A549 (cell line): ENCODE results near the gene ARID5B. TPM values are rescaled to one million over a fixed set of nuclear protein-coding genes. Genes with fewer than 3 reads are reported as not detected.
A peak's percentile ranks its signal among the peaks of the same experiment; 100 is the strongest.
"Not testable (repeated sequence)": the region's sequence is repeated elsewhere in the genome, so short reads cannot be mapped to it uniquely, and the experiment has no call there.

Source experiments
- ATAC-seq, 2 experiments: fragments of 200-7000 bp in 1 of 2; fragments of >200 bp in 1 of 2; cut with Nextera tagmentation in 1 of 2; cut with Tn5 transposase in 1 of 2; 3 replicates each; pipeline versions ENCODE4 v1.8.0 to v1.9.1; 2018 to 2020; ENCODE audit warnings: mild to moderate bottlenecking in 1 of 2, moderate library complexity in 1 of 2
- CTCF ChIA-PET: fragments of 300-600 bp; sonication (Branson Sonifier 250); formaldehyde crosslinking; extraction: SDS; loops from one replicate; lab custom pipeline; 2021; ENCODE audit warnings: antibody characterized with exemption, inconsistent platforms; lab: Yijun Ruan, JAX
- POLR2A ChIA-PET: fragments of 350-600 bp; formaldehyde crosslinking; extraction: SDS; loops from one replicate; lab custom pipeline; 2021; ENCODE audit warnings: antibody characterized with exemption, inconsistent platforms; lab: Yijun Ruan, JAX
- DNase-seq, 2 experiments: peaks; one replicate each; pipeline versions ENCODE4 v3.0.0 to v3.0.0-alpha.2; 2011 to 2016; ENCODE audit warnings: low read depth in 1 of 2, low spot score in 1 of 2
- FAIRE-seq: peaks from 2 replicates; lab custom pipeline; 2011; peaks lifted over from hg19 to GRCh38; lab: Jason Lieb, UNC
- H3K27ac ChIP-seq, 2 experiments: fragments of >200 bp; sonication (Bioruptor Twin); formaldehyde crosslinking; 3 replicates each; pipeline ENCODE4 v1.5.1; 2016 to 2017
- H3K4me1 ChIP-seq: fragments of >200 bp; sonication (Bioruptor Twin); formaldehyde crosslinking; 3 replicates; pipeline ENCODE4 v1.6.1; 2016
- H3K4me2 ChIP-seq: fragments of >200 bp; sonication (Bioruptor Twin); formaldehyde crosslinking; 3 replicates; pipeline ENCODE4 v1.6.1; 2016
- H3K4me3 ChIP-seq: fragments of >200 bp; sonication (Bioruptor Twin); formaldehyde crosslinking; 3 replicates; pipeline ENCODE4 v1.5.1; 2016
- H3K9me3 ChIP-seq: fragments of >200 bp; sonication (Bioruptor Twin); formaldehyde crosslinking; 3 replicates; pipeline ENCODE4 v1.6.1; 2016
- ATOH8 ChIP-seq: fragments of 250-450 bp; sonication (Bioruptor Pico); IDR thresholded peaks from 2 replicates; pipeline ENCODE4 v1.5.0; 2020; ENCODE audit warnings: low read depth, mild to moderate bottlenecking, moderate library complexity
- BHLHE40 ChIP-seq: IDR thresholded peaks from 2 replicates; pipeline ENCODE4 v1.6.1; 2012; ENCODE audit warnings: low read depth, low read length, inconsistent platforms
- CBX2 ChIP-seq: fragments of 200-600 bp; sonication (generic); IDR thresholded peaks from 2 replicates; pipeline ENCODE4 v1.6.1; 2016; ENCODE audit warnings: low read depth, mild to moderate bottlenecking, borderline replicate concordance
- CBX8 ChIP-seq: fragments of 200-600 bp; sonication (generic); IDR thresholded peaks from 2 replicates; pipeline ENCODE4 v1.6.1; 2016
- CHD2 ChIP-seq: fragments of 150-350 bp; IDR thresholded peaks from 2 replicates; pipeline ENCODE4 v1.6.1; 2014; ENCODE audit warnings: low read length; ENCODE audit not compliant: partially characterized antibody
- CHD4 ChIP-seq: fragments of 200-600 bp; sonication (generic); IDR thresholded peaks from 2 replicates; pipeline ENCODE4 v1.6.1; 2016; ENCODE audit warnings: antibody characterized with exemption, mild to moderate bottlenecking, borderline replicate concordance
- EP300 ChIP-seq, 2 experiments: fragments of >200 bp; sonication (Bioruptor Twin); formaldehyde crosslinking; IDR thresholded peaks; 2 replicates in 1 of 2; 3 replicates in 1 of 2; pipeline ENCODE4 v1.6.1; 2016 to 2017
- GATA3 ChIP-seq: IDR thresholded peaks from 2 replicates; pipeline ENCODE4 v1.6.1; 2012; ENCODE audit warnings: borderline replicate concordance
- KDM5A ChIP-seq: fragments of 200-600 bp; sonication (generic); IDR thresholded peaks from 2 replicates; pipeline ENCODE4 v1.6.1; 2016; ENCODE audit warnings: antibody characterized with exemption, mild to moderate bottlenecking
- MAFK ChIP-seq: fragments of 450-650 bp; IDR thresholded peaks from 2 replicates; pipeline ENCODE4 v1.6.1; 2014; ENCODE audit not compliant: partially characterized antibody
- MAZ ChIP-seq: fragments of 150-350 bp; IDR thresholded peaks from 2 replicates; pipeline ENCODE4 v1.6.1; 2014; ENCODE audit warnings: antibody characterized with exemption, low read depth, low read length, borderline replicate concordance
- MYC ChIP-seq: IDR thresholded peaks from 2 replicates; pipeline ENCODE4 v1.6.1; 2012; ENCODE audit warnings: mild to moderate bottlenecking, inconsistent platforms, low read length, improper control_type of control experiment, borderline replicate concordance
- NFE2L2 ChIP-seq: fragments of 150-350 bp; conservative IDR thresholded peaks from 2 replicates; pipeline ENCODE4 v1.6.1; 2014; ENCODE audit warnings: low read length
- PHF8 ChIP-seq: fragments of 200-600 bp; sonication (generic); IDR thresholded peaks from 2 replicates; pipeline ENCODE4 v1.6.1; 2016; ENCODE audit warnings: low read depth, mild to moderate bottlenecking, antibody characterized with exemption, moderate library complexity, borderline replicate concordance
- POLR2A ChIP-seq: IDR thresholded peaks from 2 replicates; pipeline ENCODE4 v1.6.1; 2012; ENCODE audit warnings: mild to moderate bottlenecking, low read length
- RAD21 ChIP-seq, 2 experiments: fragments of >200 bp in 1 of 2; sonication (Bioruptor Twin) in 1 of 2; formaldehyde crosslinking in 1 of 2; IDR thresholded peaks in 1 of 2; conservative IDR thresholded peaks in 1 of 2; 2 replicates in 1 of 2; 3 replicates in 1 of 2; pipeline ENCODE4 v1.6.1; 2012 to 2018; ENCODE audit warnings: inconsistent platforms in 1 of 2
- REST ChIP-seq: fragments of 200-600 bp; sonication (generic); IDR thresholded peaks from 2 replicates; pipeline ENCODE4 v1.6.1; 2016; ENCODE audit warnings: antibody characterized with exemption, mild to moderate bottlenecking, moderate library complexity
- RNF2 ChIP-seq: fragments of 200-600 bp; sonication (generic); IDR thresholded peaks from 2 replicates; pipeline ENCODE4 v1.6.1; 2016; ENCODE audit warnings: low read depth, mild to moderate bottlenecking, antibody characterized with exemption, moderate library complexity, borderline replicate concordance
- SMC3 ChIP-seq: fragments of >200 bp; sonication (Bioruptor Twin); formaldehyde crosslinking; IDR thresholded peaks from 3 replicates; pipeline ENCODE4 v1.6.1; 2018; ENCODE audit warnings: inconsistent platforms
- ZC3H11A ChIP-seq: fragments of 450-650 bp; IDR thresholded peaks from 2 replicates; pipeline ENCODE4 v1.6.1; 2014; ENCODE audit warnings: antibody characterized with exemption, mild to moderate bottlenecking
- WGBS: methylation state at CpG from one replicate; pipeline ENCODE4 v1.1.6; 2017; ENCODE audit errors: missing lambda C conversion rate; 5-methylcytosine and 5-hydroxymethylcytosine counted together
- polyA plus RNA-seq, 4 experiments: library from polyadenylated mRNA; depleted of rRNA in 3 of 4; stranded (reverse); fragments of >200 nt; fragmentation: RNase III in 1 of 4; extraction: RNeasy Plus Mini Kit Qiagen cat#74134 plus additional on column Dnase treatment in 1 of 4; gene quantifications; 2 replicates in 3 of 4; 3 replicates in 1 of 4; pipeline ENCODE4 v1.2.3, GENCODE V29; 2011 to 2017
- TF ChIP-seq, protein P1 (sequence below): IDR thresholded peaks from 2 replicates; pipeline ENCODE4 v1.6.1; 2012; ENCODE audit warnings: low read depth, borderline replicate concordance
- TF ChIP-seq, protein P2 (sequence below): fragments of >200 bp; sonication (Bioruptor Twin); formaldehyde crosslinking; IDR thresholded peaks from 3 replicates; pipeline ENCODE4 v1.6.1; 2016

Gene ARID5B
- polyA plus RNA-seq, 2 of the 4 experiments (the other 2 are of a cell fraction) = 0.75 to 1.6 TPM

DNA sequence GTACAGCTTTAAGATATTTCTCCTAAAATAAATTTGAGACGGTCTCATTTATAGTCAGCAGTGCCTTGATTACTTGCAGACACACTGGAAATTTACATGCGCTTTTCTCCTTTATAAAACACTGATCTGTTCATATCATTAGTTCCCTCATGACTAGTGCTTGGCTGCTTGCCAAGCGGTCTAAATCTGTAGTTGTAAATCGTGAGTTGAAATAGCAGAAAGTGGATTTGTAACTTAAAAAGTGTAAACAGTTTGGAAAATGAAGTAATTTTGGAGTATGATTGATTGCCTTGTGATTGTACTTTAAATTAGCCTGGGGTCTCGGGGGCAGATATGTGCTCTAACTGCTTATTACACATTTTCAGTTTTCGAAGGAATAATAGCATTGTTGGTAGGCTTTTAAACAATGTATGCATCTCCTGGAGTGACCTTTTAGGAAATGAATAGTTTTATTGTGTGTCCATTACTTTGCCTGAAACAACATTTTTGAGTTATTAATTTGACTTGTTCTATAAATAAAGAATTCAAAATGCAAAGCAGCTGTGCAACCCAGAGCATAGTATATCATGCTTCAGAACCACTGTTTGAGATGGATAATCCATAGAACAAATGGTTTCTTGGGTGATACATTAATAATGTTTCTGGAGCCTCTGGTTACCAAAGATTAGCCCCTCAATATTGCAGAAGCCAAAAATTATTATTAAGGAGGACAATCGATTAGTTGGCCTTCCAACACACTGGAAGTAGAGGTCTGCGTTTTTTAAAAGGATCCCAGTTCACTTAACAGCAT, 73.3 kb downstream of the ARID5B start:
- Histone ChIP-seq H3K4me2 (peak overlapping the region; percentile 44), H3K4me1 (peaks cover 24% of the 10 kb centered on the region), H3K27ac (no peak overlapping the region), H3K9me3 (no peaks in the 10 kb centered on the region), H3K4me3 (no peak overlapping the region)
- no peak for TF ChIP-seq REST
- TF ChIP-seq BHLHE40 = no peak
- TF ChIP-seq ZC3H11A = no peak
- TF ChIP-seq GATA3 = no peak
- TF ChIP-seq MAFK = no peak
- no peak for TF ChIP-seq MYC
- TF ChIP-seq CHD4 = no peak
- TF ChIP-seq MAZ = no peak
- TF ChIP-seq ATOH8 (CRISPR knock-in tag) = no peak
- no peak for TF ChIP-seq EP300 (IDR thresholded peaks at IDR 0.05)
- TF ChIP-seq CBX2 = no peak
- TF ChIP-seq RAD21 (conservative IDR thresholded peaks at IDR 0.05 in 1 of 2, IDR thresholded peaks at IDR 0.05 in 1 of 2) = no peak
- no peak for TF ChIP-seq CBX8
- TF ChIP-seq POLR2A = no peak
- TF ChIP-seq PHF8 = no peak
- no peak for TF ChIP-seq SMC3
- DNase-seq (no peak), ATAC-seq (no peak), FAIRE-seq (no peak)
- CTCF ChIA-PET = no interaction called here
- WGBS = 68% methylated on average over 8 of the region's 8 CpGs
- POLR2A ChIA-PET = no interaction called here

GRCh38 chr10:61975391-61975932, 74.0 kb downstream of the ARID5B start:
- WGBS = 51% methylated on average over 2 of the region's 2 CpGs
- CTCF ChIA-PET = interaction anchor here (0.7 to 1.0 kb wide), 2 partner anchors 14 to 29 kb away, joined by 3 read pairs; no protein-coding TSS in a partner anchor

GRCh38 chr10:61976951-61977721, 75.6 kb downstream of the ARID5B start:
- not testable (repeated sequence) for ATAC-seq, FAIRE-seq

More at GRCh38 chr10:61975391-61975932, 74.0 kb downstream of the ARID5B start:
- peaks cover 20% of the 10 kb centered on the region for H3K4me1 ChIP-seq
- no peak overlapping the region for H3K4me3 ChIP-seq
- no peak for TF ChIP-seq EP300 (IDR thresholded peaks at IDR 0.05)
- no peak for TF ChIP-seq RNF2
- TF ChIP-seq MAFK = no peak
- TF ChIP-seq, protein P1, sequence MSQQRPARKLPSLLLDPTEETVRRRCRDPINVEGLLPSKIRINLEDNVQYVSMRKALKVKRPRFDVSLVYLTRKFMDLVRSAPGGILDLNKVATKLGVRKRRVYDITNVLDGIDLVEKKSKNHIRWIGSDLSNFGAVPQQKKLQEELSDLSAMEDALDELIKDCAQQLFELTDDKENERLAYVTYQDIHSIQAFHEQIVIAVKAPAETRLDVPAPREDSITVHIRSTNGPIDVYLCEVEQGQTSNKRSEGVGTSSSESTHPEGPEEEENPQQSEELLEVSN = no peak
- TF ChIP-seq NFE2L2 = no peak
- no peak for TF ChIP-seq CHD2
- TF ChIP-seq, protein P2, sequence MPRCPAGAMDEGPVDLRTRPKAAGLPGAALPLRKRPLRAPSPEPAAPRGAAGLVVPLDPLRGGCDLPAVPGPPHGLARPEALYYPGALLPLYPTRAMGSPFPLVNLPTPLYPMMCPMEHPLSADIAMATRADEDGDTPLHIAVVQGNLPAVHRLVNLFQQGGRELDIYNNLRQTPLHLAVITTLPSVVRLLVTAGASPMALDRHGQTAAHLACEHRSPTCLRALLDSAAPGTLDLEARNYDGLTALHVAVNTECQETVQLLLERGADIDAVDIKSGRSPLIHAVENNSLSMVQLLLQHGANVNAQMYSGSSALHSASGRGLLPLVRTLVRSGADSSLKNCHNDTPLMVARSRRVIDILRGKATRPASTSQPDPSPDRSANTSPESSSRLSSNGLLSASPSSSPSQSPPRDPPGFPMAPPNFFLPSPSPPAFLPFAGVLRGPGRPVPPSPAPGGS = no peak
- no peak for TF ChIP-seq KDM5A
- POLR2A ChIA-PET = no interaction called here
- peak overlapping the region; percentile 44 for H3K4me2 ChIP-seq
- H3K9me3 ChIP-seq = no peaks in the 10 kb centered on the region
- peak; percentile 34 to 43; a peak in 1 of 6 replicates for ATAC-seq
- peak; percentile 8 to 12 for DNase-seq
- FAIRE-seq = no peak
- H3K27ac ChIP-seq = no peak overlapping the region

More at GRCh38 chr10:61976951-61977721, 75.6 kb downstream of the ARID5B start:
- WGBS = 87% methylated on average over 3 of the region's 3 CpGs
- H3K4me2 ChIP-seq, DNase-seq, POLR2A ChIA-PET, H3K4me3 ChIP-seq, H3K27ac ChIP-seq, H3K9me3 ChIP-seq: not testable (repeated sequence)
- CTCF ChIA-PET = interaction anchor here (0.9 kb wide), 1 partner anchor 15 kb away, joined by 3 read pairs; no protein-coding TSS in a partner anchor
- peaks cover 13% of the 10 kb centered on the region for H3K4me1 ChIP-seq
